NCI-H226 (cell line): Measurements from ENCODE around the gene ESYT3.
"Not testable (repeated sequence)": the region's sequence is repeated elsewhere in the genome, so short reads cannot be mapped to it uniquely, and the experiment has no call there.

Source experiments
- DNase-seq: peaks from one replicate; pipeline ENCODE4 v3.0.0-alpha.2; 2015

ESYT3 gene

GRCh38 chr3:138463724-138464490 is 29.5 kb downstream of the ESYT3 start:
- no peak for DNase-seq

DNA sequence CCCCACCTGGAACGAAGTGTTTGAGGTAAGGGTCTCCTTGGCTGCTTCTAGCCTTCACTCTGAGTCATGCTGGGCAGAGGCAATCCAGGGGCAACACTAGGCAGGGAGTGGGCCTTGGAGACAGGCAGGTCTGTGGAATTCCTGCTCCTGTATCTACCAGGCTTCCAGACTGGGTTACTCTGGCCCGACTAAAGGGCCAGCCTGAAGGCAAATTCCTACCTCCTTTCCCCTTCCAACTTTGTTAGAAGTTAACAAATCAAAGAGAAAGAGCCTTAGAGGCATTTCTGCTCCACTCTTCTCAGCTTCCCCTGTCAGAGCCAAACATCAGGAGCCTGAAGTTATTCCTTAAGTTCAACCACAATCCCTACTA is 30.1 kb downstream of the ESYT3 start:
- peak; percentile 56 for DNase-seq

GRCh38 chr3:138465451-138465850 is 31.0 kb downstream of the ESYT3 start:
- DNase-seq = no peak

DNA sequence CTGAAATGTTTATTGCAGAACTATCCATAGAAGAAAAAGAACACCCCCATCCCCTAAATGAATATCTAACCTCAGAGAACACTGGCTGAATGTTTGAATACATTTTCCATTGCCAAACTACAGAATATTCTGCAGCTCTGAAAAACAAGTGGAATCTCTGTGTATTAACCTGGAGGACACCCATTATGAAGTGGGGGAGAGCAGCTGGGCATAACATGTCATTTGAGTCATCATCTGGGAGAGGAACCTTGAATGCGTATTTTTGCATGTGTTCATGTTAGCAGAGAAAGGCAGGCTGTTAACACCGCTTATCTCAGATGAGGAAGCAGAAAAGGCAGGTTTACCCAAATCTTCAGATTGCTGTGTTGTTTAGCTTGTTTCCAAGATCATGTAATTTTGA is 31.5 kb downstream of the ESYT3 start:
- DNase-seq = peak; percentile 48

DNA sequence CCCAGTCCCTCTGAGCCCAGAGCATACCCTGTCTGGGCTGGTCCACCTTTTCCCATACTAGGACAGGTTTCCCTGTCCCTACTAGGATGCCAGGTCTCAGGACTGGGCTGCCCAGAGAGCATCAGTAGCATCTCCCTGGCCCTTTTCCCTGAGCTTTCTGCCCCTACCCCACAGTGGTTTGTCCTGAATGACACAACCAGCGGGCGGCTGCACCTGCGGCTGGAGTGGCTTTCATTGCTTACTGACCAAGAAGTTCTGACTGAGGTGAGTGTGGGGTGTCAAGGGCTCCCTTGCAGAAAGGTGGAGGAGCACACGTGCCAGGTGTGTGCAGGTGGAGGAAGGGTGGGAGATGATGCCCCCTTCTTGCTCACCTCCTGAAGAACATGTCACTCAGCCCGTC is 33.5 kb downstream of the ESYT3 start:
- DNase-seq = no peak

GRCh38 chr3:138468451-138468850 is 34.0 kb downstream of the ESYT3 start:
- no peak for DNase-seq

- DNase-seq = peak; percentile 80
These were observed 34.5 kb downstream of the ESYT3 start for GRCh38 chr3:138468886-138469285.

DNA sequence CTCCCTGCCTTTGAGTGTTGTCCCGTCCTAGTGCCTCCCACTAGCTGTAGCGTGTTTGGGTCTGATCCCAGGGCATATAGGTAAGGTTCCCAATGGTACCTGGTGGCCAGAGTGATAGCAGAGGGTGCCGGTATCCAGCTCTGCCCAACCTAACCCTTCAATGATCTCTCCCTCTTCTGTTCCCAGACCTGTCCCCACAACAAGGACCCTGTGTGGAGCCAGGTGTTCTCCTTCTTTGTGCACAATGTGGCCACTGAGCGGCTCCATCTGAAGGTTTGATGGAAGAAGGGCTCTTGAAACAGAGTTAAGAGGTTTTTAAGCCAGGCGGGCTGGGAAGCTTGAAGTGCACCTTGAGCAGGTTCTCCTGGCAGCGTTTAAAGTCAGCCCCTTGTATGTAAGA is 35.5 kb downstream of the ESYT3 start:
- no peak for DNase-seq

- no peak for DNase-seq
These were observed 36.3 kb downstream of the ESYT3 start for GRCh38 chr3:138470687-138471086.

DNA sequence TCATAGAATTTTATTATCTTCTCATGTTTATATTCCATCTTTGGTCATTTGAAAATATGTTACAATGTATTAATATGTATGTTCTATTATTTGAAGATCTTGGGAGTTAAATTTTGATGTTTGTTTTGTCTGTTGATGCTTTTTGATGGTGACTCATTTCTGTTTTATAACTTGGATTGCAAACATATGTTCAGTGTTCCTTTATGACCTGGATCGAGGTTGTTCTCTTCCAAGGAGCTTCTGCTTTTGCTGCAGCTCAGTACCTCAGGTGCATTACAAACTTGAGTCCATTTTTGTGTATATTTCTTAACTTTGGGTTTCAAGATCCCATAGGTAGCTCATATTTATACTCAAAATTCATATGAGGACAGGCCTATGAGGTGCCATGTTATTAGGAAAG is 37.1 kb downstream of the ESYT3 start:
- DNase-seq = no peak

- DNase-seq = no peak
These were observed 37.9 kb downstream of the ESYT3 start for GRCh38 chr3:138472141-138472825.

GRCh38 chr3:138473391-138473790 is 39.0 kb downstream of the ESYT3 start:
- DNase-seq = no peak

DNA sequence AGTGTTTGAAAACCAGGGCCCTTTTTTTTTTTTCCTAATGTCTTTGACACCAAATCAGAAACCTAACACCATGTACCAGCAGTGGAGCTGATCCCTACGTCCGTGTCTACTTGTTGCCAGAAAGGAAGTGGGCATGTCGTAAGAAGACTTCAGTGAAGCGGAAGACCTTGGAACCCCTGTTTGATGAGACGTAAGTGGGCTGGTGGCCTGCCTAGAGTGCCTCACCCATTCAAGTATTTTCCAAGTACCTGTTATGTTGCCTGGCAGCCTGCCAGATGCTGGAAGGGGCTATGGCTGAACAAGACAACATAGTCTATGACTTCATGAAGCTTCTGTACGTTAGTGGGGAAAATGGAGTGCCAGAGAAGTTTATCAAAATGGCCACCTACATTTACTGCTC is 39.7 kb downstream of the ESYT3 start:
- DNase-seq = no peak

GRCh38 chr3:138476526-138476925 is 42.1 kb downstream of the ESYT3 start:
- no peak for DNase-seq

GRCh38 chr3:138477120-138477519 is 42.7 kb downstream of the ESYT3 start:
- DNase-seq = no peak

- DNase-seq = no peak
These were observed 43.4 kb downstream of the ESYT3 start for GRCh38 chr3:138477801-138478200.

DNA sequence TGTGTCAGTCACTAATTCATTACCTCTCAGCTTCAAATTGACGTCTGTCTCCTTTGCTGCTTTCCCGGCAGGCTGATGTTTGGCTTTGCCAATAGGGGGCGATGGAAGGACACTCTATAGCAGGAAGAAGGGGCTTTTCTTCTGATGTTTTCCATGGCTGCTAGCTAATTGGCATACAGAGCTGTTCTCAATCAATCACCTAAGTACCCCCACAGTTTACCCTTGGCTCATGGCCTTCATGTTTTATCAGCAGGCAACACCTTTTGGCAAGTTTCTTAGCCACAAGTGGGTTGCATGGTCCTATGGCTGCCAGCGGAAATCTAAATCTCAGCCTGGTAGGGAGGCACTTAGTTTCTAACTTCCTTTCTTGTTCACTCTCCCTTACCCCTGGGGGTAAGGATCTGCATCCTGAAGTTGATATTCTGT is 45.0 kb downstream of the ESYT3 start:
- DNase-seq = no peak

GRCh38 chr3:138484672-138485071 is 50.3 kb downstream of the ESYT3 start:
- DNase-seq = not testable (repeated sequence)

GRCh38 chr3:138486580-138486979 is 52.2 kb downstream of the ESYT3 start:
- not testable (repeated sequence) for DNase-seq

- DNase-seq = no peak
These were observed 57.6 kb downstream of the ESYT3 start for GRCh38 chr3:138491971-138492370.

DNA sequence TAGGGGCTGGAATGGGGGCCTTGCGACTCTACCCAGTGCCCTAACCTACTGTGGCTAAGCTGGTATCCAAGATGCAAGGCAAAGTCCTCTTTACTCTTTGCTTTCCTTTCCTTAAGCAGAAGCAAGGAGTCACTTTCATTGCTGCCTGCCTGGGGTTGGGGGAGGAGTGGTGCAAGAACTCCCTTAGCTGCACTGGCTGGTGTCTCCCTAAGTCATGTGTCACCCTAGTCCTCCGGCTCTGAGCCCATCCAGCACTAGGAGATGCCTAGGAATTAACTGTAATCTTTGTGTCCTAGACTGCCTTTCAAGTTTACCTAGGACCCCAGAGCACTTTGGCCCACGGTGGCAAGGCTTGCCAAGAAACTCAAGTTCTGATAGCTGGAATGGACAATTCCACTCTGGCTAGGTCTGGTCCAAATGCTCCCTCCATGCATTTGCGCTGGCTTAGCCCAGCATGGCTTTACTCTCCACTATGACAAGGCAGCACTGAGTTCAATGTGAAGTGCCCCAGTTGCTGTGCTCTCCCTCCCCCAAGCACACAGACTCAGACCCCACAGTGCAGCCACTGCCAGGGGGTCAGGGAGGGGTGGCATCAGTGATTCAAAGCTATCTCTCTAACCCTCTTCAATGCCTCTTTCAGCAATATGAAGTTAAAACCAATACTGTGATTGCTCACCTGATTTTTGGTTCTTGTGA is 58.7 kb downstream of the ESYT3 start:
- no peak for DNase-seq

- peak; percentile 88 for DNase-seq
These were observed 59.6 kb downstream of the ESYT3 start for GRCh38 chr3:138493804-138494606.

- no peak for DNase-seq
These were observed 60.2 kb downstream of the ESYT3 start for GRCh38 chr3:138494607-138494929.
